ENCODE measurements around the gene LIPT1. TPM values are rescaled to one million over a fixed set of nuclear protein-coding genes. Genes with fewer than 3 reads are reported as not detected.
"Not testable (repeated sequence)": the region's sequence is repeated elsewhere in the genome, so short reads cannot be mapped to it uniquely, and the experiment has no call there.

The LIPT1 gene
- total RNA-seq, 1 donor from 2014 or later = 2.8 TPM

DNA sequence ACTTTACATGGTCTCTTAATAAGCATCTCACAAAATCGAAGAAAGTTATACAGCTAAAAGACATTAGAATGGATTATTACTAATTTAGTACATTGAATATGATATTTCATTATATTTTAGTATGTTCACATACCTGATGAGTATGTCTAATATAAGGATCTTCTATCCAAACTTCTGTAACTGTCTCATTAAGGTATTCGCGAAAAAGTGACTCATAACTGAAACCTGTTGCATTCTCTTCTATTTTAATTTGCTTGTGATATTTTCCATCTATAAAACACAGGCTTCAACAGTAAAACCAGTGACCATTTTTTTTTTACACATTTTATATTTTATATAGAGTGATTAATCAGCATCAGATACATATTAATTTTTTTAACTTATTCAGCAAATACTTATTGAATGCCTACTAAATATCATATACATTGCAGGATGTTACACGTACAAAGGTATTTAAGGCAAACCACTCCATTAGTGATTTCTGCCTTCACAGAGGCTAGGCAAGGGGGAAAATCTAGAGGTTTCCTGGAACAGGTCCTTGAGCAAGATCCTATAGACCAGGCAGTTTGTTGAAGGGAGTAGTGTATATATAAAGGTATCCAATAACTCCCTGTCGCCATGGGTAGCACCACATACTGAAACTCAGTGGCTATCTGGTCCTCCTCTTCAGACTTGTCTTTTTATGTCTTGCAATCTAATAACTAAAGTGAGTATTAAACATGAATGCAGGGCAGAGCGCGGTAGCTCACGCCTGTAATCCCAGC lies 16.8 kb downstream of the LIPT1 start:
- no peak for DNase-seq (ENCODE audit: extremely low read depth, low read depth, low spot score)

DNA sequence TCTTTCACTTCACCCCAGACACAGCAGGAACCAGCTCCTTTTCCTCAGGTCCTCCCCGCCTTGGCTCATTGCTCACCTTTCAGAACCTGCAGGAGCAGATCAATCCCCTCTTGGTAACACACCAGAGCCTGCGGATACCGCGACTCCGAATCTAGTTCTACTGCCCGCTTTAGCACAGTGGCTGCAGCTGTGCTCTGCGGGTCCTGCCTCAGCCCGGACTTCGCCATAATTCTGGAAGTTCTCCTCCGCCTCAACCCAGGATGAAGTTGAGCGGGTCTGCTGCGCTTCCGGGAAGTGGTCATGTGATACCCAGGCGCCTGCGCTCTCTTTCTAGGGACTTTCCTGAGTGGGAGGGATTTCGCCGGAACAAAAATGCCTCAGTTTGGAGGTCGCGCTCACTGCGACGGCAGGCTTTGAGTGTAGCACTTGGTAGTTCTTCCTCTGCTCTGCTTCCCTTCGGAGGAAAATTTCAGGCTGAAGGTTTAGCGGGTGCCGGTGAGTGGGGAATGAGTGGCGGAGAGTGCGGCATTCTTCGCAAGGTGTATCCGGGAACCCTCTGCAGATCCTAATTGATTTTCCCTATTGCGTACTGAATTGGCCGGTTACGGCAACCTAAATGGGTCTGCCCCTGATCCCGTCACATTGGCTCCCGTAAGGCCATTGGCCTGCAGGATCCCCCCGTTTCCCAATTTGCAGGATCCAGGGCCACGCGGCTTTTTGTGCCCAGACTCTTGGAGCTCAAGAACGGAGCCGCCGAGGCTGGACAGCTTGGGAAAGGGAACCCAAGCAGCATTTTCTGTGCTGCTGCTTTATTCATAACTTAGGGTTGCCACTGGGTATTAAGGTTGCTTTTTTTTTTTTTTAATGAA lies 26.2 kb downstream of the LIPT1 start, which contains the start of the genes MITD1 and MRPL30:
TSS of gene MITD1 (minus strand) at position 304 of the 869 bp plus-strand sequence. CDS start at position 227, 77 bp downstream.
TSS of gene MRPL30 (plus strand) at position 430 of the 869 bp plus-strand sequence. CDS start 5,020 bp downstream, outside the sequence.
- DNase-seq (ENCODE audit: extremely low read depth, low read depth, low spot score) = peak; percentile 93

GRCh38 chr2:99181624-99182000 lies 26.8 kb downstream of the LIPT1 start:
- no peak for DNase-seq (ENCODE audit: extremely low read depth, low read depth, low spot score)

DNA sequence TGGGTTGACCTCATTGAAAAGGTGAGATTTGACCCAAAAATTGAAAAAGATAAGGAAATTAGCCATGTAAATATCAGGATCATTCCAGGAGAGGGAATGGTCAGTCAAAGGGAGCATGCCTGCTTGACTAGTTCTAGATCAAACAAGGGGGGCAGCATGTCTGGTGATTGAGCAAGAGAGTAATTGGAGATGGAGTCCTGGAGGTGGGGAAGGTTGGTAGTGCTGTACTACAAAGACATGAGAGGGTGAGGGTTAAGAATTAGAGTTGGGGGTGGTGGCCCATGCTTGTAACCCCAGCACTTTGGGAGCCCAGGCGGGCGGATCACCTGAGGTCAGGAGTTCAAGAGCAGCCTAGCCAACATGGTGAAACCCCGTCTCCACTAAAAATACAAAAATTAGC lies 28.3 kb downstream of the LIPT1 start:
- DNase-seq (ENCODE audit: extremely low read depth, low read depth, low spot score) = no peak

GRCh38 chr2:99184811-99185210 lies 30.0 kb downstream of the LIPT1 start:
- DNase-seq (ENCODE audit: extremely low read depth, low read depth, low spot score) = no peak

GRCh38 chr2:99187011-99187410 lies 32.2 kb downstream of the LIPT1 start:
- no peak for DNase-seq (ENCODE audit: extremely low read depth, low read depth, low spot score)

DNA sequence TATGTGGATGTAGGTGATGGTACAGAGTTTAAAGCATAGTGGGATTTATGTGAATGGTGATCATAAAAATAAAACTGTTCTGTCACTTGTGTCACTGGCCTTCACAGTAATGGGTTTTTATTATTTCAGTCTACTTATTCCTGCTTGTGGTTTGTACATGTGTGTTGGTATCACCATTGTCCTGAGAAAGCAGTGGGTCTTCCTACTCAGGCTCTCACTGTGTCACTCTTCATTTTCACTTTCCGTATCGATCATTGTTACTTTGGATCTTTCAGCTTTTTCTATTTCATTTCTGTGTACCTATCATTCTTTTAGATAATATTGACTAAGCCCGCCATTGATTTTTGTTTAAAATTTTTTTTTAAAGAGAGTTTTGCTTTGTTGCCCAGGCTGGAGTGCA lies 33.6 kb downstream of the LIPT1 start:
- no peak for DNase-seq (ENCODE audit: extremely low read depth, low read depth, low spot score)

DNA sequence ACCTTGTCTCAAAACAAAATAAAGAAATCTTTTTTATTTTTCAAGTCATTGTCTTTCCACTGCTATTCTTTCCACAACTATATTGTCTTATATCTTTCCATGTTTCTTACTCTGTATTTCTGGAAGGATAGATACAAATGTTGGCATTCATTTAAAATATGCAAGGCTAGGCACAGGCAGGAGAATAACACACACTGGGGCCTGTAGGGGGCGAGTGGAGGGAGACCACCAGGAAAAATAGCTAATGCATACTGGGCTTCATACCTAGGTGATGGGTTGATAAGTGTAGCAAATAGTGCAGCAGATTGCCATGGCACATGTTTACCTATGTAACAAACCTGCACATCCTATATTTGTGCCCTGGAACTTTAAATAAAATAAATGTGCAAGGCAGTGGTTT lies 35.8 kb downstream of the LIPT1 start:
- DNase-seq (ENCODE audit: extremely low read depth, low read depth, low spot score) = no peak

GRCh38 chr2:99192364-99192763 lies 37.6 kb downstream of the LIPT1 start:
- not testable (repeated sequence) for DNase-seq (ENCODE audit: extremely low read depth, low read depth, low spot score)

DNA sequence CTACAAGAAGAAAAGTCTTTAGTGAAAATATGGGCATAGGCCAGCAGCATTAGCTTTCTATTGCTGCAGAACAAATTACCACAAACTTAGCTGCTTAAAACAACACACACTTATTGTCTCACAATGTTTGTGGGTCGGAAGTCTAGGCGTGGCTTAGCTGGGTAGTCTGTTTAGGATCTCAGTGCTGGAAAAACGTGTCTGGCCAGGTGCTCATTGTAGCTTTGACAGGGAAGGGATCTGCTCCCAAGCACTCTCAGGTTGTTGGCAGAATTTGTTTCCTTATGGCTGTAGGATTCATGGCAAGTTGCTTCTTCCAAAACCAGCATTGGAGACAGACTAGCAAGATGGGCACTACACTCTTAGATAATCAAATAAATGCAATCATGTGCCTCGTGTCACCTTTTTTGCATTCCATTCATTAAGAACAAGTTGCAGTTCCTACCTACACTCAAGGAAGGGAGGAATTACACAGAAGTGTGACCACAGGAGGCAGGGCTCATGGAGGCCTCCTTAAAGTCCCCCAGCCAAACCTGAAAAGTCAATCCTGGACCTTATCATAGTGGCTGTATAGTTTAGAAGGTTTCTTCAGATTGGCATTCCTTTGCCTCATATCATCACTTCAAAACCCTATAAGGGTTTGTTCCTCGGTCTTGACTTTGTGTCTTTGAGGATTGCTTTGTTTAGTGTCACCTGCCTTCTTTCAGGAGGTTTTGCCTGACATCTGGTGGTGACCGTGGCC lies 43.5 kb downstream of the LIPT1 start:
- no peak for DNase-seq (ENCODE audit: extremely low read depth, low read depth, low spot score)

- no peak for DNase-seq (ENCODE audit: extremely low read depth, low read depth, low spot score)
These were observed 45.5 kb downstream of the LIPT1 start for GRCh38 chr2:99200076-99200800.

DNA sequence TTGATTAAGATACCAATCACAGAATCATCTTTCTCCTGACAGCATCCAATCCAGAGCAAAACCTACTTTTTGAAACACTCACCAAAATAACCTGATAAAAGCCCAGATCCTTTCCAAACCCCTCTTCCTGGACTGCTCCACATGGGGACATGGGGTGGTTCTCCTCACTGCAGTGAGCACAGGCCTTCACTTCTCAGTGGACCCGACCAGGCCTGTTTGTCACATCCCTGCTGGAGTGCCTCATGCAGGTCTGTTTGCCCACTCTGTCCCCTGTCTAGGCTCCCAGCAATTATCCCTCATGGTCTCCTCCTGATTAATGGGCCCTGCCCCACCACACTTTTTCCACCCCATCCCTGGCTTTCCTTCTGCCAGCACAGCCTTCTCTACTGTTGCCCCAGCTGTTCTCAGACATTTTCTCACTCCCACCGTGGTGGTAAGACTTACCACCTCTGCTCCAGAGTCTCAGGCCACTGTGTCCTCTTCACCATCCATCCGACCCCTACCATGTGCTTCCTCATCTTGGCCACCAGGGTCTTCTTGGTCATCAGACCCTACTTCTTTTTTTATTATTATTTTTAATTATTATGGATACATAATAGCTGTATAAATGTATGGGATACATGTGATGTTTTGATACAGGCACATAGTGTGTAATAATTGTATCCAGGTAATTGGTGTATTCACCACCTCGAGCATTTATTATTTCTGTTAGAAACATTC lies 47.4 kb downstream of the LIPT1 start:
- DNase-seq (ENCODE audit: extremely low read depth, low read depth, low spot score) = no peak

GRCh38 chr2:99205491-99205890 lies 50.7 kb downstream of the LIPT1 start:
- DNase-seq (ENCODE audit: extremely low read depth, low read depth, low spot score) = no peak

Other genes starting within 250 kb of the LIPT1 start
- 10.7 and 13.3 TPM in 2 replicates for gene CRACDL, start 218.7 kb upstream of the LIPT1 start, total RNA-seq
- gene C2orf15, start 13.3 kb upstream of the LIPT1 start, total RNA-seq = 0.41 TPM in 1 of 2 replicates, not detected in the other
- gene TSGA10, start within 50 bp of the LIPT1 start, total RNA-seq = 5.5 TPM in 2 replicates
- 44.5 and 49.0 TPM in 2 replicates for gene MITD1, start 26.1 kb downstream of the LIPT1 start, total RNA-seq
- 37.2 and 39.7 TPM in 2 replicates for gene MRPL30, start 26.2 kb downstream of the LIPT1 start, total RNA-seq
- gene LYG2, start 100.7 kb downstream of the LIPT1 start, total RNA-seq = not detected in 2 replicates
- gene LYG1, start 146.2 kb downstream of the LIPT1 start, total RNA-seq = 1.2 TPM in 1 of 2 replicates, not detected in the other
- gene TXNDC9, start 181.4 kb downstream of the LIPT1 start, total RNA-seq = 75.1 and 100 TPM in 2 replicates
- gene EIF5B, start 182.4 kb downstream of the LIPT1 start, total RNA-seq = 36.7 and 42.5 TPM in 2 replicates